ENCODE results near the gene WFIKKN1. TPM values are rescaled to one million over a fixed set of nuclear protein-coding genes. Genes with fewer than 3 reads are reported as not detected.
A peak's percentile ranks its signal among the peaks of the same experiment; 100 is the strongest.

The WFIKKN1 gene
- total RNA-seq, 1 donor from 2014 or later: not detected

DNA sequence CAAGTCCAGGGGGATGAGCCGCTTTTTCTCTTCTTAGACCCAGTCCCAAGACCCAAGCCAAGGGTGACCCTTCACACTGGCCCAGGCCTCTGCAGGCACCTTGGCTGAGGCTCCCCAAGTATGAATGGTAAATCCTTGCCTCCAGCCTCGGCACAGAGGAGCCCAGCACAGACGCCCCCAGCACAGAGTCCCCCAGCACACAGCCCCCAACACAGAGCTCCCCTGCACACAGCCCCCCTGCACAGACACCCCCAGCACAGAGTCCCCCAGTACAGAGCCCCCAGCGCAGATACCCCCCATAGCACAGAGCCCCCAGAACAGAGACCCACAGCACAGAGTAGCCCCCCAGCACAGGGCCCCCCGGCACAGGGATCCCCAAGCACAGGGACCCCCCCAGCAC, 9.8 kb downstream of the WFIKKN1 start:
- Histone ChIP-seq H3K36me3 (ENCODE audit: control insufficient read depth, insufficient read depth, low read length) (no peaks in the 10 kb centered on the region), H3K4me3 (ENCODE audit: low read depth, low read length) (no peak overlapping the region), H3K27me3 (ENCODE audit: control insufficient read depth, insufficient read depth, low read length) (no peaks in the 10 kb centered on the region)
- DNase-seq (ENCODE audit: low read depth): no peak
- no peak for FAIRE-seq
- TF ChIP-seq, protein P1, sequence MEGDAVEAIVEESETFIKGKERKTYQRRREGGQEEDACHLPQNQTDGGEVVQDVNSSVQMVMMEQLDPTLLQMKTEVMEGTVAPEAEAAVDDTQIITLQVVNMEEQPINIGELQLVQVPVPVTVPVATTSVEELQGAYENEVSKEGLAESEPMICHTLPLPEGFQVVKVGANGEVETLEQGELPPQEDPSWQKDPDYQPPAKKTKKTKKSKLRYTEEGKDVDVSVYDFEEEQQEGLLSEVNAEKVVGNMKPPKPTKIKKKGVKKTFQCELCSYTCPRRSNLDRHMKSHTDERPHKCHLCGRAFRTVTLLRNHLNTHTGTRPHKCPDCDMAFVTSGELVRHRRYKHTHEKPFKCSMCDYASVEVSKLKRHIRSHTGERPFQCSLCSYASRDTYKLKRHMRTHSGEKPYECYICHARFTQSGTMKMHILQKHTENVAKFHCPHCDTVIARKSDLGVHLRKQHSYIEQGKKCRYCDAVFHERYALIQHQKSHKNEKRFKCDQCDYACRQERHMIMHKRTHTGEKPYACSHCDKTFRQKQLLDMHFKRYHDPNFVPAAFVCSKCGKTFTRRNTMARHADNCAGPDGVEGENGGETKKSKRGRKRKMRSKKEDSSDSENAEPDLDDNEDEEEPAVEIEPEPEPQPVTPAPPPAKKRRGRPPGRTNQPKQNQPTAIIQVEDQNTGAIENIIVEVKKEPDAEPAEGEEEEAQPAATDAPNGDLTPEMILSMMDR (IDR thresholded peaks at IDR 0.05; ENCODE audit: insufficient read depth, low read length, severe bottlenecking): no peak

DNA sequence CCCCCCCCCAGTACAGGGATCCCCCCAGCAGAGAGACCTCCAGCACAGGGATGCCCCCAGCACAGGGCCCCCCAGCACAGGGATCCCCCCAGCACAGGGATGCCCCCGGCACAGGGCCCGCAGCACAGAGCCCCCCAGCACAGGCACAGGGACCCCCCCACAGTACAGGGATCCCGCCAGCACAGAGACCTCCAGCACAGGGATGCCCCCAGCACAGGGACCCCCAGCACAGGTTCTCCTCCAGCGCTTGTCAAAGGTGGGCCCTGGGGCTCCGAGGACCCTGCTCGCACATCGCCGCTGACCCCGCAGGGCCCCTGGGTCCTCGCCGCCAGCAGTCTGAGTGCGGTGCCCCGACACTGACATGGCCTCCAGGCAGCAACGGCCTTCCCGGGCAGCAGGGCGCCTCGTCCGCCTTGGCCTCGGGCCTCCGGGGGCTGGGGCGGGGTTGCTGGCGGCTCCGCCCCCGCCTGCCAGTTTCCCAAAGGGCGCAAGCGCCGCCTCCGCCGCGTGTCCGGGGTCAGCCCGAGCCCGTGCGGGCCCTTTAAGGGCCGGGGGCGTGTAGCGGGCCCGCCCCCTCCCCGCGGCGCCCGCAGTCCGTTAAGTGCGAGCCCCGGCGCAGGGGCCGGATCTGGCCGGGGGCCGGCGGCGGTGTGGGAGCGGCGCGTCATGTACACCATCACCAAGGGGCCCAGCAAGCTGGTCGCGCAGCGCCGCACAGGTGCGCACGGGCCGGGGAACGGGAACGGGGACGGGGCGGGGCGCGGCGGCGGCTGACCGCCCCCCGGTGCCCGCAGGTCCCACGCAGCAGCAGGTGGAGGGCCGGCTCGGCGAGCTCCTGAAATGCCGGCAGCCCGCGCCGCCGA, 10.8 kb downstream of the WFIKKN1 start, which contains the start of gene MCRIP2:
MCRIP2 (plus strand) TSS at position 503 of the 863 bp plus-strand sequence; CDS start at position 667, 164 bp downstream.
- DNase-seq (ENCODE audit: low read depth) (peak; percentile 27), FAIRE-seq (no peak)
- Histone ChIP-seq H3K27me3 (ENCODE audit: control insufficient read depth, insufficient read depth, low read length) (no peaks in the 10 kb centered on the region), H3K4me3 (ENCODE audit: low read depth, low read length) (peak within 1 kb of the TSS; percentile 58), H3K36me3 (ENCODE audit: control insufficient read depth, insufficient read depth, low read length) (no peaks in the 10 kb centered on the region)
- TF ChIP-seq, protein P1 (IDR thresholded peaks at IDR 0.05; ENCODE audit: insufficient read depth, low read length, severe bottlenecking): no peak

DNA sequence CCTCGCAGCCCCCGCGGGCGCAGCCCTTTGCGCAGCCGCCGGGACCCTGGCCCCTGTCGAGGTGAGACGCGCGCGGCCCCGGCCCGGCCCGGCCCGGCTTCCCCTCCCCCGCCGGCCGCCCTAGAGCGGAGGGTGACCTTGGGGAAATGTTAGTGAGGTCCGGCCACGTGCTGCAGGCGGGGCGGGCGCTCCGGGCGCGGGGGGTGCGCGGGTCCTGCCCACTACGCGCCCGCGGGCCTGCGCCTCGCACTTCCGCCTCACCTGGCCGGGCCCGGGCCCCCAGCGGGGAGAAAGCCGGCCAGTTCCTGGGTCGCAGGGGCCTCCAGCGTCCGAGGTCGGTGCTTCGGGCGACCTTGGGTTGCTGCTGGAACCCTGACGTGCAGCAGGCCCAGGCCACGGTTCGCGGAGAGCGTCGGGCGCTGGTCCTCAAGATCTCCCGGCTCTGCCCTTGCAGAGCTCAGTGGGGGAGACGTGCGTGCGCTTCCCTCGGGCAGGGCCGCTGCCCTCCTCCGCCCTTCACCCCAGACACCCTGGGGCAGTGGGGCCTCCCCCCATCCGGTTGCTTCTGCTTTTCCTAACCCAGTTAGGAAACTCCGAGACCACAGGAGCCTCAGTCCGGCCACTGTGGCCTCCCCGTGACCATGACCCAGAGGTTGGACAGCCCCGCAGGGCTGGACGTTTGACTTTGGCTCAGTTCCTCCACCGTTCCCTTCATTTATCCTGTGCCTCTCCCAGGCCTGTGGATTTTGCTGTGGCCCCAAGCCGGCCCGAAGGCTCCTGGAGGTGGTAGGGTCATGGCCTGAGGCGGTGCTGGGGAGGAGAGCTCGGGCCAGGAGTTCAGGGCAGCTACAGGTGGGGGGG, 11.6 kb downstream of the WFIKKN1 start:
- FAIRE-seq (no peak), DNase-seq (ENCODE audit: low read depth) (no peak)
- TF ChIP-seq, protein P1 (IDR thresholded peaks at IDR 0.05; ENCODE audit: insufficient read depth, low read length, severe bottlenecking): no peak
- H3K27me3 ChIP-seq (ENCODE audit: control insufficient read depth, insufficient read depth, low read length): no peaks in the 10 kb centered on the region
- H3K36me3 ChIP-seq (ENCODE audit: control insufficient read depth, insufficient read depth, low read length): peaks cover under 1% of the 10 kb centered on the region
- H3K4me3 ChIP-seq (ENCODE audit: low read depth, low read length): peak overlapping the region; percentile 58

DNA sequence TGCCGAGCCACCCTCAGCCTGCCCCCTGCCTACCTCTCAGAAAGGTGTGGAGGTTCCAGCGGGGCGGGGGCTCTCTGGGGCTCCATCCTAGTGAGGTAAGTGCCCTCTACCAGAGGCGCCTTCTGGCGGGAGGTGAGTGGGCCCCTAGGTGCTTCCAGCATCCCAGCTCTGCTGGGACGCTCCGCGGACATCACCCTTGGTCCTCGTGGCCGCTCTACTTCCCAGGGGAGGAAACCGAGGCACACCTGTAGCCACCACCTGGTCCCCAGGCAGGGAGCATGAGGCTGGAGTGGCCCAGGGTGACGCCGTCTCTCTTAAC, 12.2 kb downstream of the WFIKKN1 start:
- no peak for FAIRE-seq
- H3K27me3 ChIP-seq (ENCODE audit: control insufficient read depth, insufficient read depth, low read length): no peaks in the 10 kb centered on the region
- DNase-seq (ENCODE audit: low read depth): no peak
- TF ChIP-seq, protein P1 (IDR thresholded peaks at IDR 0.05; ENCODE audit: insufficient read depth, low read length, severe bottlenecking): no peak
- peak overlapping the region; percentile 58 for H3K4me3 ChIP-seq (ENCODE audit: low read depth, low read length)
- peaks cover 2% of the 10 kb centered on the region for H3K36me3 ChIP-seq (ENCODE audit: control insufficient read depth, insufficient read depth, low read length)

DNA sequence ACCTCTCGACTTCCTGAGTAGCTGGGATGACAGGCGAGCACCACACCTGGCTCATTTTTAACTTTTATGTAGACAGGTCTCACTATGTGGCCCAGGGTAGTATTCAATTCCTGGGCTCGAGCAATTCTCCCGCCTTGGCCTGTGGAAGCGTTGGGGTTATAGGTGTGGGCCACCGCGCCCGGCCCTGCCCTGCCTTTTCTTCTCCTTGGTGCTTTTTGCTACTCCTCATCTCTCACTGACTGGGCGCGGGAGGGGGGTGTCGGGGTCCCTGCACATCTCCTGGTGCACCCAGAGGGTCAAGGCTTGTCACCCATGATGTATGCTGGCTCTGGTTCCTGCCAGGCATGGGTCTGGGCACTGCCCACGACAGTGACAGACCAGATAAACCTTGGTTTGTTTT, 13.8 kb downstream of the WFIKKN1 start:
- TF ChIP-seq, protein P1 (IDR thresholded peaks at IDR 0.05; ENCODE audit: insufficient read depth, low read length, severe bottlenecking): no peak
- FAIRE-seq: no peak
- Histone ChIP-seq H3K27me3 (ENCODE audit: control insufficient read depth, insufficient read depth, low read length) (no peaks in the 10 kb centered on the region), H3K36me3 (ENCODE audit: control insufficient read depth, insufficient read depth, low read length) (peaks cover 2% of the 10 kb centered on the region), H3K4me3 (ENCODE audit: low read depth, low read length) (no peak overlapping the region)
- no peak for DNase-seq (ENCODE audit: low read depth)

Measured in bronchial epithelial cell (primary cell).